H9 (cell line): ENCODE measurements around the gene TMEM187. TPM values are rescaled to one million over a fixed set of nuclear protein-coding genes. Genes with fewer than 3 reads are reported as not detected.

Experiments
- DNase-seq: peaks from one replicate; pipeline ENCODE4 v3.0.0-alpha.2; 2017
- H2AFZ ChIP-seq: one replicate; pipeline ENCODE4 v1.6.1; 2013; ENCODE audit warnings: mild to moderate bottlenecking, low read length, control low read depth, moderate library complexity
- H2AK5ac ChIP-seq: 2 replicates; pipeline ENCODE4 v1.6.1; 2013; ENCODE audit warnings: low read length, control low read depth, mixed read lengths; ENCODE audit not compliant: insufficient read length
- H2BK120ac ChIP-seq: one replicate; pipeline ENCODE4 v1.6.1; 2013; ENCODE audit warnings: low read depth, mild to moderate bottlenecking, low read length, control low read depth, inconsistent platforms; ENCODE audit not compliant: poor library complexity, severe bottlenecking
- H2BK12ac ChIP-seq: 2 replicates; pipeline ENCODE4 v1.6.1; 2013; ENCODE audit warnings: low read length, control low read depth, mixed read lengths, low read depth; ENCODE audit not compliant: insufficient read length
- H2BK15ac ChIP-seq: 2 replicates; pipeline ENCODE4 v1.6.1; 2013; ENCODE audit warnings: low read depth, low read length, control low read depth
- H2BK20ac ChIP-seq: one replicate; pipeline ENCODE4 v1.6.1; 2013; ENCODE audit warnings: low read depth, mild to moderate bottlenecking, low read length, control low read depth, inconsistent platforms; ENCODE audit not compliant: poor library complexity, severe bottlenecking
- H2BK5ac ChIP-seq: 2 replicates; pipeline ENCODE4 v1.6.1; 2013; ENCODE audit warnings: low read length, control low read depth, mixed read lengths; ENCODE audit not compliant: insufficient read length
- H3K14ac ChIP-seq: 2 replicates; pipeline ENCODE4 v1.6.1; 2013; ENCODE audit warnings: low read length, control low read depth; ENCODE audit not compliant: insufficient read depth
- H3K18ac ChIP-seq: 2 replicates; pipeline ENCODE4 v1.6.1; 2013; ENCODE audit warnings: low read depth, mild to moderate bottlenecking, mixed read lengths, low read length, control low read depth; ENCODE audit not compliant: insufficient read length
- H3K23ac ChIP-seq: 2 replicates; pipeline ENCODE4 v1.6.1; 2013; ENCODE audit warnings: low read length, control low read depth, mixed read lengths, low read depth; ENCODE audit not compliant: insufficient read length
- H3K23me2 ChIP-seq: 2 replicates; pipeline ENCODE4 v1.6.1; 2013; ENCODE audit warnings: low read depth, mild to moderate bottlenecking, mixed read lengths, low read length, control low read depth; ENCODE audit not compliant: insufficient read length, poor library complexity, severe bottlenecking
- H3K27ac ChIP-seq: 2 replicates; pipeline ENCODE4 v1.5.1; 2013; ENCODE audit warnings: low read length, control low read depth, mixed read lengths, low read depth; ENCODE audit not compliant: insufficient read length
- H3K27me3 ChIP-seq: 2 replicates; pipeline ENCODE4 v1.6.1; 2013; ENCODE audit warnings: low read length, control low read depth, inconsistent platforms; ENCODE audit not compliant: insufficient read depth
- H3K4ac ChIP-seq: 2 replicates; pipeline ENCODE4 v1.6.1; 2013; ENCODE audit warnings: low read depth, mild to moderate bottlenecking, control low read depth, inconsistent platforms, low read length, moderate library complexity
- H3K4me1 ChIP-seq: 2 replicates; pipeline ENCODE4 v1.6.1; 2013; ENCODE audit warnings: low read length, control low read depth, inconsistent platforms; ENCODE audit not compliant: insufficient read depth
- H3K4me2 ChIP-seq: 2 replicates; pipeline ENCODE4 v1.6.1; 2013; ENCODE audit warnings: low read length, control low read depth, mixed read lengths; ENCODE audit not compliant: insufficient read length, insufficient read depth
- H3K56ac ChIP-seq: 2 replicates; pipeline ENCODE4 v1.6.1; 2013; ENCODE audit warnings: low read depth, mild to moderate bottlenecking, mixed read lengths, low read length, control low read depth; ENCODE audit not compliant: insufficient read length
- H3K79me1 ChIP-seq: 2 replicates; pipeline ENCODE4 v1.6.1; 2013; ENCODE audit warnings: low read depth, mild to moderate bottlenecking, moderate library complexity, low read length, control low read depth, inconsistent platforms; ENCODE audit not compliant: insufficient read depth, poor library complexity, severe bottlenecking
- H3K79me2 ChIP-seq: 2 replicates; pipeline ENCODE4 v1.6.1; 2013; ENCODE audit warnings: low read length, control low read depth, inconsistent platforms; ENCODE audit not compliant: insufficient read depth
- H3K9ac ChIP-seq: 2 replicates; pipeline ENCODE4 v1.6.1; 2013; ENCODE audit warnings: low read length, control low read depth, mixed read lengths; ENCODE audit not compliant: insufficient read length; ENCODE audit errors: extremely low read depth
- H3K9me3 ChIP-seq: one replicate; pipeline ENCODE4 v1.6.1; 2013; ENCODE audit warnings: low read depth, low read length, inconsistent platforms; ENCODE audit not compliant: control insufficient read depth
- H3T11ph ChIP-seq: one replicate; pipeline ENCODE4 v1.6.1; 2013; ENCODE audit warnings: mild to moderate bottlenecking, low read length, control low read depth, inconsistent platforms
- H4K20me1 ChIP-seq: one replicate; pipeline ENCODE4 v1.6.1; 2013; ENCODE audit not compliant: control insufficient read depth, insufficient read length, insufficient read depth
- H4K5ac ChIP-seq: 2 replicates; pipeline ENCODE4 v1.6.1; 2013; ENCODE audit warnings: low read depth, mild to moderate bottlenecking, mixed read lengths, low read length, control low read depth; ENCODE audit not compliant: insufficient read length
- H4K8ac ChIP-seq: replicated peaks from 2 replicates; pipeline ENCODE4 v1.6.1; 2013; ENCODE audit warnings: low read length, control low read depth, mixed read lengths, low read depth; ENCODE audit not compliant: insufficient read length
- H4K91ac ChIP-seq: 2 replicates; pipeline ENCODE4 v1.6.1; 2013; ENCODE audit warnings: low read depth, mild to moderate bottlenecking, moderate library complexity, mixed read lengths, low read length, control low read depth; ENCODE audit not compliant: insufficient read length
- H3K27ac Mint-ChIP-seq, 3 experiments: 2 replicates in 2 of 3; 3 replicates in 1 of 3; pipeline ENCODE4 v1.8.0; 2020 to 2021; ENCODE audit warnings: mixed read lengths in 3 of 3, mild to moderate bottlenecking in 1 of 3, moderate library complexity in 1 of 3
- H3K27me3 Mint-ChIP-seq: 2 replicates; pipeline ENCODE4 v1.8.0; 2021; ENCODE audit warnings: low read depth, mild to moderate bottlenecking, moderate library complexity, mixed read lengths
- H3K36me3 Mint-ChIP-seq, 3 experiments: 2 replicates in 2 of 3; 3 replicates in 1 of 3; pipeline ENCODE4 v1.8.0; 2020 to 2021; ENCODE audit warnings: low read depth in 3 of 3, mixed read lengths in 3 of 3; ENCODE audit not compliant: insufficient read depth in 1 of 3
- H3K4me1 Mint-ChIP-seq, 2 experiments: 2 replicates each; pipeline ENCODE4 v1.8.0; 2020; ENCODE audit warnings: mixed read lengths in 2 of 2
- H3K4me3 Mint-ChIP-seq, 2 experiments: 2 replicates in 1 of 2; 3 replicates in 1 of 2; pipeline ENCODE4 v1.8.0; 2020 to 2021; ENCODE audit warnings: mild to moderate bottlenecking in 2 of 2, mixed read lengths in 2 of 2, moderate library complexity in 1 of 2
- H3K9me3 Mint-ChIP-seq, 2 experiments: 2 replicates in 1 of 2; 3 replicates in 1 of 2; pipeline ENCODE4 v1.8.0; 2020; ENCODE audit warnings: mild to moderate bottlenecking in 2 of 2, mixed read lengths in 2 of 2, moderate library complexity in 1 of 2
- WGBS: extraction: QIAGEN DNeasy Blood & Tissue Kit; methylation state at CpG from one replicate; pipeline ENCODE4 v1.1.7; 2013; ENCODE audit warnings: missing lambda C conversion rate, low lambda C conversion rate, mixed read lengths; ENCODE audit not compliant: insufficient read length; ENCODE audit errors: extremely low coverage; 5-methylcytosine and 5-hydroxymethylcytosine counted together
- total RNA-seq: library from RNA; stranded (reverse); gene quantifications from 2 replicates; pipeline ENCODE4 v1.2.1, GENCODE V29; 2021
- TF ChIP-seq, protein P1 (sequence below): fragments of 200-600 bp; sonication (generic); conservative IDR thresholded peaks from 3 replicates; pipeline ENCODE4 v1.8.0; 2021; ENCODE audit warnings: antibody characterized with exemption, mild to moderate bottlenecking

The TMEM187 gene
- total RNA-seq, 1 experiment from 2014 or later, result 2.7 TPM

DNA sequence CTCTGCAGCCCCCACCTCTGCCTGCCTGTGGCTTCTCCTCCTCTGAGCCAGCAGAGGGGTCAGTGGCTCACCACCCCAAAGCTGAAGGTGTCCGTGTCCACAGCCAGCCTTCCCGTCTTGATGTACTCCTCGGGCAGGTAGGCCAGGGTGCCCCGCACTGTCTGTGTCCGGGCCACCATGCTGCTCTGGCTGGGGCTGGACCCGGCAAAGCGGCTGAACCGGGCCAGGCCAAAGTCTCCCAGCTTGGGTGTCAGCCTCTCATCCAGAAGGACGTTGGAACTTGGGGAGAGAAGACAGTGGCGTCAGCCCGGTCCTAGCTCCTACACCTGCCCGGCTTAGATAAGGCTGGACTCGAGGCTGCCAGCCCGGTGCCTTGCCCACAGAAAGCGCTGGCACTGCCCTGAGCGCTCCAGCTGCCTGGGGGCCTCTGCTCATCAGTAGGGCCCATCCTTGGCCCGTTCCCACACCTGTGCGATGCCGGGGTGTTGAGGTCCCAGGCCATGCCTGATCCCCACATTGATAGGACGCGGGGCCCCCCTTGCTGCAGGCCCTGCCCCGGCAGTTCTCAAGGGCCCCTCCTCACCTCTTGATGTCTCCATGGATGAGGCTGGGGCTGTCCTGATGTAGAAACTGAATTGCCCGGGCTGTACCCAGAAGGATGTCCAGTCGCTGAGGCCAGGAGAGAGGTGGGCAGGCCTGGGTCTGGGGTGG lies 44.0 kb downstream of the TMEM187 start:
- H3K4ac ChIP-seq, result no peak overlapping the region
- H3K79me2 ChIP-seq, result no peaks in the 10 kb centered on the region
- H3K27me3 Mint-ChIP-seq, result no peaks in the 10 kb centered on the region
- H4K91ac ChIP-seq, result no peak overlapping the region
- no peaks in the 10 kb centered on the region for H3K9me3 ChIP-seq
- H2BK5ac ChIP-seq, result no peak overlapping the region
- no peak overlapping the region for H4K5ac ChIP-seq
- H4K20me1 ChIP-seq, result peaks cover 5% of the 10 kb centered on the region
- H2BK120ac ChIP-seq, result no peak overlapping the region
- H3K23ac ChIP-seq, result no peak overlapping the region
- H3K27ac ChIP-seq, result no peak overlapping the region
- no peak overlapping the region for H2AFZ ChIP-seq
- no peak overlapping the region for H4K8ac ChIP-seq
- H3K79me1 ChIP-seq, result no peaks in the 10 kb centered on the region
- TF ChIP-seq, protein P1, sequence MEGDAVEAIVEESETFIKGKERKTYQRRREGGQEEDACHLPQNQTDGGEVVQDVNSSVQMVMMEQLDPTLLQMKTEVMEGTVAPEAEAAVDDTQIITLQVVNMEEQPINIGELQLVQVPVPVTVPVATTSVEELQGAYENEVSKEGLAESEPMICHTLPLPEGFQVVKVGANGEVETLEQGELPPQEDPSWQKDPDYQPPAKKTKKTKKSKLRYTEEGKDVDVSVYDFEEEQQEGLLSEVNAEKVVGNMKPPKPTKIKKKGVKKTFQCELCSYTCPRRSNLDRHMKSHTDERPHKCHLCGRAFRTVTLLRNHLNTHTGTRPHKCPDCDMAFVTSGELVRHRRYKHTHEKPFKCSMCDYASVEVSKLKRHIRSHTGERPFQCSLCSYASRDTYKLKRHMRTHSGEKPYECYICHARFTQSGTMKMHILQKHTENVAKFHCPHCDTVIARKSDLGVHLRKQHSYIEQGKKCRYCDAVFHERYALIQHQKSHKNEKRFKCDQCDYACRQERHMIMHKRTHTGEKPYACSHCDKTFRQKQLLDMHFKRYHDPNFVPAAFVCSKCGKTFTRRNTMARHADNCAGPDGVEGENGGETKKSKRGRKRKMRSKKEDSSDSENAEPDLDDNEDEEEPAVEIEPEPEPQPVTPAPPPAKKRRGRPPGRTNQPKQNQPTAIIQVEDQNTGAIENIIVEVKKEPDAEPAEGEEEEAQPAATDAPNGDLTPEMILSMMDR, result no peak
- peaks cover 52 to 66% of the 10 kb centered on the region in 2 experiments for H3K9me3 Mint-ChIP-seq
- no peak overlapping the region for H2BK20ac ChIP-seq
- H3T11ph ChIP-seq, result no peak overlapping the region
- peaks cover 9% of the 10 kb centered on the region for H3K23me2 ChIP-seq
- no peak overlapping the region for H2AK5ac ChIP-seq
- H2BK15ac ChIP-seq, result no peak overlapping the region
- H3K14ac ChIP-seq, result no peak overlapping the region
- H2BK12ac ChIP-seq, result no peak overlapping the region
- H3K9ac ChIP-seq, result no peak overlapping the region
- no peak overlapping the region for H3K56ac ChIP-seq
- no peaks in the 10 kb centered on the region for H3K4me1 ChIP-seq
- H3K4me2 ChIP-seq, result no peak overlapping the region
- no peak for DNase-seq
- no peak overlapping the region for H3K18ac ChIP-seq
- 0 out of 7 replicates have a peak overlapping the region, but pooled peaks of 1 of the 3 experiments have one; percentile 31 for H3K27ac Mint-ChIP-seq
- H3K36me3 Mint-ChIP-seq, result peaks cover 6 to 54% (median 11%) of the 10 kb centered on the region in 3 experiments
- H3K4me3 Mint-ChIP-seq, result no peak overlapping the region
- no CpG with 5 or more reads among the region's 24 CpGs for WGBS
- peaks cover 8 to 20% of the 10 kb centered on the region in 2 experiments for H3K4me1 Mint-ChIP-seq
- H3K27me3 ChIP-seq, result no peaks in the 10 kb centered on the region
